HG03139 (cell line): ENCODE results near the gene LTF.
"Not testable (repeated sequence)": the region's sequence is repeated elsewhere in the genome, so short reads cannot be mapped to it uniquely, and the experiment has no call there.

Experiments used
- ATAC-seq: cut with Tn5 transposase; IDR thresholded peaks from one replicate; pipeline ENCODE4 v1.9.1; 2021; ENCODE audit not compliant: unreplicated experiment

LTF gene

GRCh38 chr3:46464326-46465195, at the start of gene LTF:
Gene LTF (minus strand): TSS chr3:46464905. CDS start chr3:46464867, 38 bp downstream.
- ATAC-seq: no peak

- ATAC-seq: no peak
Observed at GRCh38 chr3:46512191-46512749, 47.6 kb upstream of the LTF start.

- ATAC-seq: no peak
Observed at GRCh38 chr3:46509661-46510187, 45.0 kb upstream of the LTF start.

GRCh38 chr3:46508850-46509591, 44.3 kb upstream of the LTF start:
- ATAC-seq: no peak

- ATAC-seq: no peak
Observed at GRCh38 chr3:46506526-46506925, 41.8 kb upstream of the LTF start.

- no peak for ATAC-seq
Observed at GRCh38 chr3:46505953-46506352, 41.2 kb upstream of the LTF start.

GRCh38 chr3:46504789-46505188, 40.1 kb upstream of the LTF start:
- ATAC-seq: no peak

- ATAC-seq: no peak
Observed at GRCh38 chr3:46503200-46503874, 38.6 kb upstream of the LTF start.

- ATAC-seq: no peak
Observed at GRCh38 chr3:46501702-46502101, 37.0 kb upstream of the LTF start.

GRCh38 chr3:46500656-46501635, 36.2 kb upstream of the LTF start:
- no peak for ATAC-seq

GRCh38 chr3:46498916-46499519, 34.3 kb upstream of the LTF start:
- no peak for ATAC-seq

- no peak for ATAC-seq
Observed at GRCh38 chr3:46497556-46498265, 33.0 kb upstream of the LTF start, which contains the start of gene RTP3. Gene RTP3 (plus strand): TSS chr3:46497976. CDS start chr3:46498063, 87 bp downstream.

GRCh38 chr3:46496746-46497555, 32.2 kb upstream of the LTF start:
- no peak for ATAC-seq

- ATAC-seq: no peak
Observed at GRCh38 chr3:46495901-46496456, 31.3 kb upstream of the LTF start.

GRCh38 chr3:46494491-46494890, 29.8 kb upstream of the LTF start:
- not testable (repeated sequence) for ATAC-seq

GRCh38 chr3:46492890-46493547, 28.3 kb upstream of the LTF start:
- ATAC-seq: no peak
